K562 (cell line): ENCODE results near the gene SLC17A9. TPM values are rescaled to one million over a fixed set of nuclear protein-coding genes. Genes with fewer than 3 reads are reported as not detected.

Experiments
- ATAC-seq: fragments of 200-7000 bp; cut with Tn5 transposase; 3 replicates; pipeline ENCODE4 v1.9.1; 2020; ENCODE audit warnings: moderate library complexity
- BruUV-seq: library from RNA; stranded (reverse); fragments of 400-500 nt; replicated peaks from 2 replicates; lab custom pipeline; 2021; lab: Mats Ljungman, UMichigan
- CTCF ChIA-PET: fragments of 300-600 bp; formaldehyde crosslinking; extraction: SDS; loops from one replicate; lab custom pipeline; 2021; ENCODE audit warnings: low intra/inter-chr PET ratio; lab: Yijun Ruan, JAX
- POLR2A ChIA-PET: fragments of 300-600, 350-650 bp; sonication (Branson Sonifier 250); formaldehyde crosslinking; extraction: SDS; loops from one replicate; lab custom pipeline; 2021; ENCODE audit warnings: antibody characterized with exemption, inconsistent platforms; lab: Yijun Ruan, JAX
- DNase-seq, 4 experiments: peaks; one replicate each; pipeline versions ENCODE4 v3.0.0 to v3.0.0-alpha.2; 2011 to 2018; ENCODE audit warnings: low spot score in 3 of 4, mixed read lengths in 3 of 4; ENCODE audit errors: extremely low read depth in 1 of 4
- FAIRE-seq: peaks from 2 replicates; lab custom pipeline; 2011; peaks lifted over from hg19 to GRCh38; lab: Jason Lieb, UNC
- H2AFZ ChIP-seq: 2 replicates; pipeline ENCODE4 v1.6.0; 2011; ENCODE audit warnings: low read depth, low read length, control low read depth, inconsistent platforms
- H3K27ac ChIP-seq: fragments of 200-600 bp; 3 replicates; pipeline ENCODE4 v1.8.0; 2011; ENCODE audit warnings: low read depth, mild to moderate bottlenecking, control low read depth, inconsistent platforms, low read length, moderate library complexity, mixed read lengths; ENCODE audit errors: extremely low read depth
- H3K27me3 ChIP-seq, 2 experiments: fragments of 300-600 bp in 1 of 2; 2 replicates in 1 of 2; 3 replicates in 1 of 2; pipeline versions ENCODE4 v1.6.0 to v1.8.0; 2011; ENCODE audit warnings: inconsistent platforms in 2 of 2, low read length in 2 of 2, mild to moderate bottlenecking in 1 of 2, mixed read lengths in 1 of 2, moderate library complexity in 1 of 2; ENCODE audit not compliant: control insufficient read depth in 2 of 2, insufficient read depth in 2 of 2
- H3K36me3 ChIP-seq: fragments of 300-600 bp; 3 replicates; pipeline ENCODE4 v1.8.0; 2011; ENCODE audit warnings: mild to moderate bottlenecking, low read length, inconsistent platforms; ENCODE audit not compliant: control insufficient read depth, insufficient read depth
- H3K4me1 ChIP-seq, 2 experiments: fragments of 200-600 bp in 1 of 2; replicated peaks in 1 of 2; 2 replicates in 1 of 2; 3 replicates in 1 of 2; pipeline versions ENCODE4 v1.5.1 to v1.8.0; 2011; ENCODE audit warnings: inconsistent platforms in 2 of 2, low read length in 2 of 2, mild to moderate bottlenecking in 1 of 2, mixed read lengths in 1 of 2, moderate library complexity in 1 of 2; ENCODE audit not compliant: control insufficient read depth in 2 of 2, insufficient read depth in 2 of 2
- H3K4me2 ChIP-seq: 2 replicates; pipeline ENCODE4 v1.6.1; 2011; ENCODE audit warnings: low read length, control low read depth, inconsistent platforms, mixed read lengths; ENCODE audit not compliant: insufficient read depth
- H3K4me3 ChIP-seq: fragments of 200-600 bp; sonication (generic), shearing (Covaris generic); 2 replicates; pipeline ENCODE4 v1.5.1; 2016; ENCODE audit warnings: control low read depth, inconsistent platforms
- H3K79me2 ChIP-seq: fragments of 200-600 bp; 3 replicates; pipeline ENCODE4 v1.8.0; 2011; ENCODE audit warnings: low read length, inconsistent platforms; ENCODE audit not compliant: control insufficient read depth, insufficient read depth
- H3K9ac ChIP-seq, 2 experiments: 2 replicates each; pipeline versions ENCODE4 v1.6.0 to v1.6.1; 2011; ENCODE audit warnings: low read depth in 2 of 2, low read length in 2 of 2, control low read depth in 1 of 2, inconsistent platforms in 1 of 2, mild to moderate bottlenecking in 1 of 2, mixed read lengths in 1 of 2; ENCODE audit not compliant: insufficient read depth in 1 of 2
- H3K9me1 ChIP-seq: one replicate; pipeline ENCODE4 v1.6.0; 2011; ENCODE audit warnings: inconsistent platforms, mild to moderate bottlenecking, low read length, moderate library complexity; ENCODE audit not compliant: control insufficient read depth, insufficient read depth
- H3K9me3 ChIP-seq: replicated peaks from 2 replicates; pipeline ENCODE4 v1.5.1; 2011; ENCODE audit warnings: low read depth, low read length, inconsistent platforms; ENCODE audit not compliant: control insufficient read depth, insufficient read depth
- H4K20me1 ChIP-seq: replicated peaks from 2 replicates; pipeline ENCODE4 v1.6.1; 2011; ENCODE audit warnings: low read length, inconsistent platforms, mixed read lengths; ENCODE audit not compliant: control insufficient read depth, insufficient read depth
- CHCHD3 ChIP-seq: fragments of 250-450 bp; sonication (Bioruptor Pico); IDR thresholded peaks from 2 replicates; pipeline ENCODE4 v2.1.2; 2022; ENCODE audit warnings: mild to moderate bottlenecking
- CHD2 ChIP-seq: IDR thresholded peaks from 2 replicates; pipeline ENCODE4 v1.6.1; 2011; ENCODE audit warnings: low read depth, low read length
- EZH2 ChIP-seq: IDR thresholded peaks from 2 replicates; pipeline ENCODE4 v1.6.1; 2012; ENCODE audit warnings: low read depth, mild to moderate bottlenecking, inconsistent platforms, low read length, borderline replicate concordance
- FOXJ2 ChIP-seq: fragments of 200-800 bp; sonication (Bioruptor generic); IDR thresholded peaks from 2 replicates; pipeline ENCODE4 v1.6.1; 2016; ENCODE audit warnings: missing genetic modification characterization, missing compliant biosample characterization
- HMG20A ChIP-seq: fragments of 450-650 bp; formaldehyde crosslinking; conservative IDR thresholded peaks from 2 replicates; pipeline ENCODE4 v1.4.0; 2020; ENCODE audit warnings: mild to moderate bottlenecking, mixed read lengths
- KLF13 ChIP-seq: fragments of 450-650 bp; IDR thresholded peaks from 2 replicates; pipeline ENCODE4 v1.6.1; 2016; ENCODE audit warnings: missing genetic modification characterization, low read depth, mild to moderate bottlenecking, missing compliant biosample characterization, moderate library complexity, borderline replicate concordance
- RBM15 ChIP-seq: fragments of 200-400 bp; formaldehyde crosslinking; IDR thresholded peaks from 2 replicates; pipeline ENCODE4 v1.6.1; 2018; ENCODE audit warnings: mild to moderate bottlenecking, low read length, moderate library complexity; ENCODE audit not compliant: insufficient read depth
- SIN3B ChIP-seq: fragments of 450-650 bp; IDR thresholded peaks from 2 replicates; pipeline ENCODE4 v1.6.1; 2017; ENCODE audit warnings: low read depth, mild to moderate bottlenecking, moderate library complexity
- ZNF785 ChIP-seq: fragments of 250-450 bp; sonication (Bioruptor Pico); IDR thresholded peaks from 2 replicates; pipeline ENCODE4 v1.4.0; 2020; ENCODE audit warnings: mild to moderate bottlenecking
- WGBS: fragments of 100-300 bp; shearing (Covaris generic); methylation state at CpG from one replicate; pipeline ENCODE4 v1.1.6; 2016; ENCODE audit warnings: low coverage, mixed read lengths; ENCODE audit not compliant: insufficient coverage; ENCODE audit errors: missing lambda C conversion rate; 5-methylcytosine and 5-hydroxymethylcytosine counted together
- in situ Hi-C: fragments of 300-500 bp; cut with MboI; formaldehyde crosslinking; loops from 4 replicates; pipeline ENCODE4 v1.15.0; 2018; ENCODE audit warnings: inconsistent platforms, mixed read lengths
- intact Hi-C: fragments of 100-400 bp; cut with micrococcal nuclease; formaldehyde crosslinking; loops from 2 replicates; pipeline ENCODE4 v1.14.2; 2022
- polyA plus RNA-seq, 8 experiments: library from polyadenylated mRNA; depleted of rRNA in 4 of 8; stranded (reverse) in 5 of 8; unstranded in 3 of 8; fragments of >200 nt; fragmentation: Nextera tagmentation in 2 of 8; fragmentation: Illumina TruSeq in 1 of 8; extraction: Ambion mirVana in 2 of 8; extraction: Trizol in 1 of 8; gene quantifications; 2 replicates each; pipeline versions ENCODE4 v1.2.1 to v1.2.3, GENCODE V29; 2011 to 2014; ENCODE audit warnings: inconsistent platforms in 1 of 8, missing spikeins in 1 of 8
- total RNA-seq, 7 experiments: library from RNA; depleted of rRNA in 6 of 7; stranded (reverse); fragments of >200 nt in 6 of 7; fragmentation: Illumina TruSeq in 2 of 7; extraction: Trizol in 2 of 7; gene quantifications; 2 replicates each; pipeline versions ENCODE4 v1.2.1 to v1.2.3, GENCODE V29; 2011 to 2021; ENCODE audit warnings: low replicate concordance in 1 of 7
- TF ChIP-seq, protein P1 (sequence below): fragments of 250-450 bp; sonication (Bioruptor Pico); IDR thresholded peaks from 2 replicates; pipeline ENCODE4 v1.6.1; 2021; ENCODE audit warnings: mild to moderate bottlenecking

SLC17A9 gene
- total and polyA plus RNA-seq, 9 of the 15 experiments (the other 6 are each of a cell fraction or from before 2014, with no cell fraction given) = 0.04 to 0.31 TPM; not detected in 7

DNA sequence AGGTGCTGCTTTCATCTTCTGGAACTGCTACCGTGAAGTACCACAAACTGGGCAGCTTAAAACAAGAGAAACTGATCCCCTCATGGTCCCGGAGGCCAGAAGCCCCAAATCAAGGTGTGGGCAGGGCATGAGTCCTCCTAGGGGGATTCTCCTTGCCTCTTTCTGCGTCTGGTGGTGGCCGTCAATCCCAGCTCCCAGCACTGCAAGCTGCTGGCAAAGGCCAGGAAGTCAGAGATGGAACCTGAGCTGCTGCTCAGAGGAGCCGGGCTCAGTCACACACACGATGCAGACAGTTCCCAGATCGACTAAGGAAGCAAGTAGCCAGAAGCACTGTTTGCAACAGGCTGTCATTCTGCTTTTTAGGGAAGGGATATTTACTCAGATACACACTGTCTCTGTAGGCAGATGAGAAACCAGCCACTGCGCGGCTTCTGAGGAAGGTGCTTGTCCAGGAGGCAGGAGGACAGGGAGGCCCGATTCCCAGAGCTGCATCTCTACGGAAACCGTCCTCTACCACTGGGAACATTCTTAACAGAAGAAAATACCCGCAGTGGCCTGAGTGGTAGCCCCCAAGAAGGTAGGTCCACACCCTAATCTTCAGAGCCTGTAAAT is 38.8 kb downstream of the SLC17A9 start (continued):
- TF ChIP-seq, protein P1, sequence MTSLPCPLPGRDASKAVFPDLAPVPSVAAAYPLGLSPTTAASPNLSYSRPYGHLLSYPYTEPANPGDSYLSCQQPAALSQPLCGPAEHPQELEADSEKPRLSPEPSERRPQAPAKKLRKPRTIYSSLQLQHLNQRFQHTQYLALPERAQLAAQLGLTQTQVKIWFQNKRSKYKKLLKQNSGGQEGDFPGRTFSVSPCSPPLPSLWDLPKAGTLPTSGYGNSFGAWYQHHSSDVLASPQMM (CRISPR knock-in tag) = no peak
- TF ChIP-seq CHCHD3 (no peak), HMG20A (CRISPR knock-in tag) (no peak), EZH2 (no peak)

DNA sequence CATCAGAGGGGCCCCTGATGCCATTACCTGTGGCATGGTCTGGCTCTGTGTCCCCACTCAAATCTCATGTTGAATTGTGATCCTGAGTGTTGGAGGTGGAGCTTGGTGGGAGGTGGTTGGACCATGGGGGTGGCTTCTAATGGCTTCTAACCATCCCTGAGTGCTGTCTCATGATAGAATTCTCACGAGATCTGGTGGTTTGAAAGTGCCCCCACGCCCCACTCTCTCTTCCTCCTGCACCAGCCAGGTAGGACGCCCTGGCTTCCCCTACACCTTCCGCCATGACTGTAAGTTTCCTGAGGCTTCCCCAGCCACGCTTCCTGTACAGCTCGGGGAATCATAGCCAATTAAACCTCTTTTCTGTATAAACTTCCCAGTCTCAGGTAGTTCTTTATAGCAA is 39.4 kb downstream of the SLC17A9 start:
- peaks cover 0 to 16% of the 10 kb centered on the region in 2 experiments; a peak in 2 of 5 replicates for H3K4me1 ChIP-seq
- TF ChIP-seq SIN3B (no peak), RBM15 (no peak), ZNF785 (CRISPR knock-in tag) (no peak), CHD2 (peak; percentile 45; the same call in 1 of the 2 replicates), FOXJ2 (tag) (no peak), KLF13 (tag) (no peak)
- H3K36me3 ChIP-seq = no peaks in the 10 kb centered on the region
- H2AFZ ChIP-seq = no peak overlapping the region
- no peak overlapping the region for H3K9ac ChIP-seq
- no peak for ATAC-seq
- H3K4me3 ChIP-seq = no peak overlapping the region
- intact Hi-C loops = no loop called here
- ChIA-PET CTCF (no interaction called here), POLR2A (interaction anchor here (0.6 kb wide), 1 partner anchor 529 kb away, joined by 3 read pairs; no protein-coding TSS in a partner anchor)
- H3K27me3 ChIP-seq = peaks cover 58 to 84% of the 10 kb centered on the region in 2 experiments
- H3K27ac ChIP-seq = no peak overlapping the region
- WGBS = 2% methylated on average over 6 of the region's 6 CpGs
- H3K9me1 ChIP-seq = no peaks in the 10 kb centered on the region
- BruUV-seq = no TSS peak
- no peak for DNase-seq
- in situ Hi-C loops = no loop called here
- H3K9me3 ChIP-seq = no peaks in the 10 kb centered on the region
- peak; percentile 6 for FAIRE-seq
- no peak overlapping the region for H3K4me2 ChIP-seq
- no peaks in the 10 kb centered on the region for H3K79me2 ChIP-seq
- peaks cover 7% of the 10 kb centered on the region for H4K20me1 ChIP-seq
